HCT116 (cell line): ENCODE data around the gene UVRAG. TPM values are rescaled to one million over a fixed set of nuclear protein-coding genes. Genes with fewer than 3 reads are reported as not detected.

Experiments
- ATAC-seq: fragments of 200-7000 bp; cut with Tn5 transposase; 2 replicates; pipeline ENCODE4 v1.9.1; 2020; ENCODE audit warnings: mild to moderate bottlenecking, moderate library complexity
- BruUV-seq: library from RNA; stranded (reverse); fragments of 400-500 nt; replicated peaks from 2 replicates; lab custom pipeline; 2021; lab: Mats Ljungman, UMichigan
- CTCF ChIA-PET: fragments of 300-600 bp; sonication (Branson Sonifier 250); formaldehyde crosslinking; loops from one replicate; lab custom pipeline; 2021; ENCODE audit warnings: antibody characterized with exemption; lab: Charles Lee
- POLR2A ChIA-PET: fragments of 300-600, 350-600 bp; sonication (Branson Sonifier 250); formaldehyde crosslinking; loops from one replicate; lab custom pipeline; 2021; ENCODE audit warnings: antibody characterized with exemption; lab: Charles Lee
- RAD21 ChIA-PET, 2 experiments: fragments of 300-600 bp; sonication (Branson Sonifier 250); formaldehyde crosslinking; loops; one replicate each; lab custom pipeline; 2023; ENCODE audit warnings: low total read pairs in 2 of 2; ENCODE audit not compliant: uncharacterized antibody in 2 of 2, unreplicated experiment in 2 of 2, low non-redundant PET in 1 of 2; lab: Charles Lee
- DNase-seq: peaks from one replicate; pipeline ENCODE4 v3.0.0-alpha.2; 2010; ENCODE audit warnings: low read depth, low spot score
- H2AFZ ChIP-seq: fragments of 200-600 bp; shearing (Covaris generic), sonication (generic); 2 replicates; pipeline ENCODE4 v1.6.1; 2017; ENCODE audit warnings: low read depth, mixed run types, mixed read lengths, antibody characterized with exemption, low read length; ENCODE audit not compliant: poor library complexity, severe bottlenecking
- H3K27ac ChIP-seq: 2 replicates; pipeline ENCODE4 v1.5.1; 2012; ENCODE audit warnings: low read depth, low read length
- H3K27me3 ChIP-seq: fragments of 200-600 bp; sonication (generic); 2 replicates; pipeline ENCODE4 v1.6.1; 2016; ENCODE audit warnings: mixed run types, low read length, mixed read lengths; ENCODE audit not compliant: insufficient read depth
- H3K36me3 ChIP-seq, 2 experiments: fragments of 200-500 bp in 1 of 2; fragments of 200-600 bp in 1 of 2; sonication (Bioruptor generic) in 1 of 2; sonication (generic) in 1 of 2; 2 replicates each; pipeline versions ENCODE4 v1.5.1 to v1.6.1; 2014 to 2016; ENCODE audit warnings: low read length in 2 of 2, inconsistent platforms in 1 of 2, mixed read lengths in 1 of 2, mixed run types in 1 of 2; ENCODE audit not compliant: insufficient read depth in 2 of 2, control insufficient read depth in 1 of 2
- H3K4me1 ChIP-seq, 2 experiments: fragments of 200-600 bp in 1 of 2; sonication (generic) in 1 of 2; 2 replicates each; pipeline versions ENCODE4 v1.5.1 to v1.6.1; 2012 to 2017; ENCODE audit warnings: low read length in 2 of 2, inconsistent platforms in 1 of 2, mild to moderate bottlenecking in 1 of 2, mixed read lengths in 1 of 2, mixed run types in 1 of 2, moderate library complexity in 1 of 2; ENCODE audit not compliant: insufficient read depth in 2 of 2, control insufficient read depth in 1 of 2
- H3K4me2 ChIP-seq: fragments of 200-600 bp; sonication (generic); 2 replicates; pipeline ENCODE4 v1.6.1; 2017; ENCODE audit warnings: mixed run types, low read length, mixed read lengths
- H3K4me3 ChIP-seq, 2 experiments: fragments of 200-600 bp in 1 of 2; sonication (generic) in 1 of 2; replicated peaks in 1 of 2; 2 replicates each; pipeline ENCODE4 v1.5.1; 2011 to 2016; ENCODE audit warnings: low read length in 2 of 2, control low read depth in 1 of 2, low read depth in 1 of 2, mild to moderate bottlenecking in 1 of 2, mixed read lengths in 1 of 2, mixed run types in 1 of 2
- H3K79me2 ChIP-seq: fragments of 200-600 bp; sonication (generic); 2 replicates; pipeline ENCODE4 v1.6.1; 2017; ENCODE audit warnings: mild to moderate bottlenecking, mixed run types, low read length, moderate library complexity, mixed read lengths; ENCODE audit not compliant: insufficient read depth
- H3K9ac ChIP-seq: fragments of 200-600 bp; sonication (generic); 2 replicates; pipeline ENCODE4 v1.6.1; 2016; ENCODE audit warnings: low read length, mixed read lengths
- H3K9me2 ChIP-seq: fragments of 200-600 bp; sonication (generic), shearing (Covaris generic); 2 replicates; pipeline ENCODE4 v1.6.1; 2017; ENCODE audit warnings: mixed run types, mild to moderate bottlenecking, moderate library complexity; ENCODE audit not compliant: insufficient read depth
- H3K9me3 ChIP-seq, 2 experiments: fragments of 200-500 bp in 1 of 2; fragments of 200-600 bp in 1 of 2; sonication (Bioruptor generic) in 1 of 2; sonication (generic) in 1 of 2; 2 replicates each; pipeline ENCODE4 v1.6.1; 2014 to 2017; ENCODE audit warnings: low read length in 2 of 2, mixed read lengths in 2 of 2, inconsistent platforms in 1 of 2, low read depth in 1 of 2, mild to moderate bottlenecking in 1 of 2, mixed run types in 1 of 2, moderate library complexity in 1 of 2; ENCODE audit not compliant: control insufficient read depth in 1 of 2, insufficient read depth in 1 of 2
- H4K20me1 ChIP-seq: fragments of 200-600 bp; sonication (generic), shearing (Covaris generic); 2 replicates; pipeline ENCODE4 v1.6.1; 2017; ENCODE audit warnings: mixed run types, mild to moderate bottlenecking, moderate library complexity; ENCODE audit not compliant: insufficient read depth
- ATF3 ChIP-seq: IDR thresholded peaks from 2 replicates; pipeline ENCODE4 v1.6.1; 2012
- CBX3 ChIP-seq: IDR thresholded peaks from 2 replicates; pipeline ENCODE4 v1.6.1; 2012; ENCODE audit warnings: low read depth
- CEBPB ChIP-seq: IDR thresholded peaks from 2 replicates; pipeline ENCODE4 v1.6.1; 2012; ENCODE audit warnings: low read depth
- EGR1 ChIP-seq: IDR thresholded peaks from 2 replicates; pipeline ENCODE4 v1.6.1; 2012; ENCODE audit warnings: low read depth
- ELF1 ChIP-seq: IDR thresholded peaks from 2 replicates; pipeline ENCODE4 v1.6.1; 2012; ENCODE audit warnings: low read depth, borderline replicate concordance
- EZH2phosphoT487 ChIP-seq: fragments of 200-600 bp; IDR thresholded peaks from 2 replicates; pipeline ENCODE4 v1.6.1; 2018; ENCODE audit warnings: antibody characterized with exemption, borderline replicate concordance
- FOSL1 ChIP-seq: IDR thresholded peaks from 2 replicates; pipeline ENCODE4 v1.6.1; 2012; ENCODE audit warnings: low read depth
- MAX ChIP-seq: IDR thresholded peaks from 2 replicates; pipeline ENCODE4 v1.6.1; 2012
- POLR2A ChIP-seq: IDR thresholded peaks from 2 replicates; pipeline ENCODE4 v1.7.0; 2011; ENCODE audit warnings: borderline replicate concordance; ENCODE audit not compliant: insufficient read depth, insufficient read length; ENCODE audit errors: extremely low read depth
- POLR2AphosphoS5 ChIP-seq: IDR thresholded peaks from 2 replicates; pipeline ENCODE4 v1.6.1; 2011; ENCODE audit warnings: mild to moderate bottlenecking, low read depth, low read length, moderate library complexity
- RAD21 ChIP-seq: IDR thresholded peaks from 2 replicates; pipeline ENCODE4 v1.6.1; 2012; ENCODE audit warnings: low read depth, mild to moderate bottlenecking
- SIN3A ChIP-seq: IDR thresholded peaks from 2 replicates; pipeline ENCODE4 v1.6.1; 2012; ENCODE audit warnings: low read depth
- SP1 ChIP-seq: IDR thresholded peaks from 2 replicates; pipeline ENCODE4 v1.6.1; 2012; ENCODE audit warnings: low read depth
- SRF ChIP-seq: IDR thresholded peaks from 2 replicates; pipeline ENCODE4 v1.6.1; 2012; ENCODE audit warnings: low read depth
- YY1 ChIP-seq: IDR thresholded peaks from 2 replicates; pipeline ENCODE4 v1.6.1; 2011; ENCODE audit warnings: low read length, low read depth, moderate library complexity, mild to moderate bottlenecking; ENCODE audit not compliant: insufficient replicate concordance; ENCODE audit errors: extremely low read depth
- ZBTB33 ChIP-seq: IDR thresholded peaks from 2 replicates; pipeline ENCODE4 v1.6.1; 2011; ENCODE audit warnings: mild to moderate bottlenecking, low read length, moderate library complexity; ENCODE audit not compliant: insufficient replicate concordance; ENCODE audit errors: extremely low read depth
- ZNF274 ChIP-seq: fragments of 200-500 bp; sonication (Bioruptor generic); IDR thresholded peaks from 2 replicates; pipeline ENCODE4 v1.6.1; 2014; ENCODE audit warnings: mild to moderate bottlenecking, low read depth, low read length, inconsistent platforms
- intact Hi-C: fragments of 100-400 bp; cut with micrococcal nuclease; formaldehyde crosslinking; loops from 2 replicates; pipeline ENCODE4 v1.10.0; 2022
- total RNA-seq: library from RNA; stranded (reverse); gene quantifications from one replicate; pipeline ENCODE4 v1.2.1, GENCODE V29; 2021; ENCODE audit not compliant: unreplicated experiment
- TF ChIP-seq, protein P1 (sequence below), 3 experiments: fragments of 200-600 bp in 1 of 3; sonication (generic) in 1 of 3; IDR thresholded peaks in 2 of 3; conservative IDR thresholded peaks in 1 of 3; 2 replicates each; pipeline ENCODE4 v1.5.1; 2012 to 2017; ENCODE audit warnings: low read depth in 2 of 3, low read length in 2 of 3, antibody characterized with exemption in 1 of 3, borderline replicate concordance in 1 of 3, control low read depth in 1 of 3, mild to moderate bottlenecking in 1 of 3, mixed read lengths in 1 of 3, mixed run types in 1 of 3, moderate library complexity in 1 of 3; ENCODE audit not compliant: insufficient read depth in 1 of 3
- TF ChIP-seq, protein P2 (sequence below): IDR thresholded peaks from 2 replicates; pipeline ENCODE4 v1.6.1; 2012; ENCODE audit warnings: low read depth

UVRAG gene
- total RNA-seq, 1 experiment from 2014 or later = 12.3 TPM

- H3K36me3 ChIP-seq = no peaks in the 10 kb centered on the region
- H3K9me3 ChIP-seq = no peaks in the 10 kb centered on the region
- BruUV-seq = no TSS peak
- ATAC-seq (peak; percentile 96), DNase-seq (peak; percentile 57)
- ChIA-PET RAD21 (interaction anchor here (0.7 to 1.4 kb wide), 5 partner anchors 55 to 555 kb away, joined by 3 to 7 read pairs (median 3); no protein-coding TSS in a partner anchor), CTCF (interaction anchor here (0.8 to 1.9 kb wide), 22 partner anchors 8 to 586 kb away, joined by 3 to 37 read pairs (median 4); no protein-coding TSS in a partner anchor), POLR2A (no interaction called here)
- no peaks in the 10 kb centered on the region for H3K9me2 ChIP-seq
- no peaks in the 10 kb centered on the region for H4K20me1 ChIP-seq
- H3K79me2 ChIP-seq = no peaks in the 10 kb centered on the region
- peak overlapping the region; percentile 99 for H2AFZ ChIP-seq
- H3K9ac ChIP-seq = peak overlapping the region; percentile 13; the same call in 1 of the 2 replicates
- H3K27me3 ChIP-seq = no peaks in the 10 kb centered on the region
- no peak overlapping the region for H3K27ac ChIP-seq
- H3K4me2 ChIP-seq = peak overlapping the region; percentile 54
- no peak overlapping the region for H3K4me3 ChIP-seq
- intact Hi-C loops = loop anchor here (1.0 to 2.0 kb wide), 3 partner anchors 256 to 429 kb away; no protein-coding TSS in a partner anchor
- H3K4me1 ChIP-seq = peaks cover 0 to 8% of the 10 kb centered on the region in 2 experiments; a peak in 2 of 4 replicates
- TF ChIP-seq, protein P1, sequence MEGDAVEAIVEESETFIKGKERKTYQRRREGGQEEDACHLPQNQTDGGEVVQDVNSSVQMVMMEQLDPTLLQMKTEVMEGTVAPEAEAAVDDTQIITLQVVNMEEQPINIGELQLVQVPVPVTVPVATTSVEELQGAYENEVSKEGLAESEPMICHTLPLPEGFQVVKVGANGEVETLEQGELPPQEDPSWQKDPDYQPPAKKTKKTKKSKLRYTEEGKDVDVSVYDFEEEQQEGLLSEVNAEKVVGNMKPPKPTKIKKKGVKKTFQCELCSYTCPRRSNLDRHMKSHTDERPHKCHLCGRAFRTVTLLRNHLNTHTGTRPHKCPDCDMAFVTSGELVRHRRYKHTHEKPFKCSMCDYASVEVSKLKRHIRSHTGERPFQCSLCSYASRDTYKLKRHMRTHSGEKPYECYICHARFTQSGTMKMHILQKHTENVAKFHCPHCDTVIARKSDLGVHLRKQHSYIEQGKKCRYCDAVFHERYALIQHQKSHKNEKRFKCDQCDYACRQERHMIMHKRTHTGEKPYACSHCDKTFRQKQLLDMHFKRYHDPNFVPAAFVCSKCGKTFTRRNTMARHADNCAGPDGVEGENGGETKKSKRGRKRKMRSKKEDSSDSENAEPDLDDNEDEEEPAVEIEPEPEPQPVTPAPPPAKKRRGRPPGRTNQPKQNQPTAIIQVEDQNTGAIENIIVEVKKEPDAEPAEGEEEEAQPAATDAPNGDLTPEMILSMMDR (IDR thresholded peaks at IDR 0.05 in 2 of 3, conservative IDR thresholded peaks at IDR 0.05 in 1 of 3; ENCODE audit: borderline replicate concordance in 1 of 3, insufficient read depth in 1 of 3, low read depth in 2 of 3, low read length in 2 of 3) = peak; percentile 88 to 94 (median 93)
- TF ChIP-seq CBX3 = peak; percentile 64; the same call in 1 of the 2 replicates
- no peak for TF ChIP-seq CEBPB
- TF ChIP-seq ELF1 = no peak
- TF ChIP-seq, protein P2, sequence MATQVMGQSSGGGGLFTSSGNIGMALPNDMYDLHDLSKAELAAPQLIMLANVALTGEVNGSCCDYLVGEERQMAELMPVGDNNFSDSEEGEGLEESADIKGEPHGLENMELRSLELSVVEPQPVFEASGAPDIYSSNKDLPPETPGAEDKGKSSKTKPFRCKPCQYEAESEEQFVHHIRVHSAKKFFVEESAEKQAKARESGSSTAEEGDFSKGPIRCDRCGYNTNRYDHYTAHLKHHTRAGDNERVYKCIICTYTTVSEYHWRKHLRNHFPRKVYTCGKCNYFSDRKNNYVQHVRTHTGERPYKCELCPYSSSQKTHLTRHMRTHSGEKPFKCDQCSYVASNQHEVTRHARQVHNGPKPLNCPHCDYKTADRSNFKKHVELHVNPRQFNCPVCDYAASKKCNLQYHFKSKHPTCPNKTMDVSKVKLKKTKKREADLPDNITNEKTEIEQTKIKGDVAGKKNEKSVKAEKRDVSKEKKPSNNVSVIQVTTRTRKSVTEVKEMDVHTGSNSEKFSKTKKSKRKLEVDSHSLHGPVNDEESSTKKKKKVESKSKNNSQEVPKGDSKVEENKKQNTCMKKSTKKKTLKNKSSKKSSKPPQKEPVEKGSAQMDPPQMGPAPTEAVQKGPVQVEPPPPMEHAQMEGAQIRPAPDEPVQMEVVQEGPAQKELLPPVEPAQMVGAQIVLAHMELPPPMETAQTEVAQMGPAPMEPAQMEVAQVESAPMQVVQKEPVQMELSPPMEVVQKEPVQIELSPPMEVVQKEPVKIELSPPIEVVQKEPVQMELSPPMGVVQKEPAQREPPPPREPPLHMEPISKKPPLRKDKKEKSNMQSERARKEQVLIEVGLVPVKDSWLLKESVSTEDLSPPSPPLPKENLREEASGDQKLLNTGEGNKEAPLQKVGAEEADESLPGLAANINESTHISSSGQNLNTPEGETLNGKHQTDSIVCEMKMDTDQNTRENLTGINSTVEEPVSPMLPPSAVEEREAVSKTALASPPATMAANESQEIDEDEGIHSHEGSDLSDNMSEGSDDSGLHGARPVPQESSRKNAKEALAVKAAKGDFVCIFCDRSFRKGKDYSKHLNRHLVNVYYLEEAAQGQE = no peak
- TF ChIP-seq ATF3 = no peak
- peak; percentile 79 for TF ChIP-seq YY1
- no peak for TF ChIP-seq SRF
- peak; percentile 98 for TF ChIP-seq RAD21
- TF ChIP-seq ZBTB33 = no peak
- no peak for TF ChIP-seq SP1
- TF ChIP-seq ZNF274 = no peak
- no peak for TF ChIP-seq FOSL1
- no peak for TF ChIP-seq EZH2phosphoT487
- TF ChIP-seq EGR1 = no peak
- TF ChIP-seq POLR2AphosphoS5 = no peak
- no peak for TF ChIP-seq POLR2A
- no peak for TF ChIP-seq SIN3A
- peak; percentile 88 for TF ChIP-seq MAX
Observed at GRCh38 chr11:76152086-76152681, 337.2 kb downstream of the UVRAG start.
